Body of pancreas (tissue), 4 donors: ENCODE data around the gene PLVAP.

ENCODE experiments used
- CTCF ChIP-seq, 7 experiments: fragments of 450-650 bp in 4 of 7; fragments of 200-600 bp in 3 of 7; sonication (generic) in 3 of 7; IDR thresholded peaks; one replicate each; pipeline ENCODE4 v1.5.1; 2016 to 2019; ENCODE audit warnings: antibody characterized with exemption in 7 of 7
- POLR2A ChIP-seq, 3 donors: fragments of 450-650 bp; IDR thresholded peaks; one replicate each; pipeline ENCODE4 v1.6.1; 2016; ENCODE audit warnings: antibody characterized with exemption in 3 of 3, mild to moderate bottlenecking in 2 of 3

GRCh38 chr19:17347361-17347760 lies 29.8 kb downstream of the PLVAP start:
- TF ChIP-seq CTCF (IDR thresholded peaks at IDR 0.05) (no peak), POLR2A (IDR thresholded peaks at IDR 0.05) (no peak)
